Measurements from ENCODE around the gene STRIP2.

DNA sequence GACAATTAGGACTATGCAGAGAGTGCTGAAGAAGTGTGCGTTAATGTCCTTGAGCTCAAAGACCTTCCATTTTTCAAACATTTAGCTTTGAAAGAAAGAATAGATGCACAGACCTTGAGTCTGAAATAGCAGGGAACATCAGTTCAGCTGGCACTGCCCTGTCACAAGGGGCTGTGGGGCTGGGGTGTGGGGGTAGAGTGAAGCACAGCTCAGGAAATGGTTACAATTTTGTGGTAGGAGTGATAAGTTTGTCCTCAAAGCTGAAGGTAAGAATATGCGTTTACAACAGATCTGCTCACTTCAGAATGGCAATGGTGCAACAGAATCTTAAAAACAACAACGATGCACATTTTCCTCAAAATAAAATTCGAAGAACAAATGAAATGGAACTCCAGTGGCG is 101.7 kb downstream of the STRIP2 start:
- TF ChIP-seq, protein P1, sequence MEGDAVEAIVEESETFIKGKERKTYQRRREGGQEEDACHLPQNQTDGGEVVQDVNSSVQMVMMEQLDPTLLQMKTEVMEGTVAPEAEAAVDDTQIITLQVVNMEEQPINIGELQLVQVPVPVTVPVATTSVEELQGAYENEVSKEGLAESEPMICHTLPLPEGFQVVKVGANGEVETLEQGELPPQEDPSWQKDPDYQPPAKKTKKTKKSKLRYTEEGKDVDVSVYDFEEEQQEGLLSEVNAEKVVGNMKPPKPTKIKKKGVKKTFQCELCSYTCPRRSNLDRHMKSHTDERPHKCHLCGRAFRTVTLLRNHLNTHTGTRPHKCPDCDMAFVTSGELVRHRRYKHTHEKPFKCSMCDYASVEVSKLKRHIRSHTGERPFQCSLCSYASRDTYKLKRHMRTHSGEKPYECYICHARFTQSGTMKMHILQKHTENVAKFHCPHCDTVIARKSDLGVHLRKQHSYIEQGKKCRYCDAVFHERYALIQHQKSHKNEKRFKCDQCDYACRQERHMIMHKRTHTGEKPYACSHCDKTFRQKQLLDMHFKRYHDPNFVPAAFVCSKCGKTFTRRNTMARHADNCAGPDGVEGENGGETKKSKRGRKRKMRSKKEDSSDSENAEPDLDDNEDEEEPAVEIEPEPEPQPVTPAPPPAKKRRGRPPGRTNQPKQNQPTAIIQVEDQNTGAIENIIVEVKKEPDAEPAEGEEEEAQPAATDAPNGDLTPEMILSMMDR (IDR thresholded peaks at IDR 0.05), result no peak
- TF ChIP-seq POLR2A (IDR thresholded peaks at IDR 0.05), result no peak
- TF ChIP-seq POLR2AphosphoS5 (IDR thresholded peaks at IDR 0.05), result no peak

Data from breast epithelium (tissue), 3 donors.